ENCODE results near the gene HBA2. TPM values are rescaled to one million over a fixed set of nuclear protein-coding genes. Genes with fewer than 3 reads are reported as not detected.

The HBA2 gene
- total RNA-seq, 1 experiment from 2014 or later, result not detected

DNA sequence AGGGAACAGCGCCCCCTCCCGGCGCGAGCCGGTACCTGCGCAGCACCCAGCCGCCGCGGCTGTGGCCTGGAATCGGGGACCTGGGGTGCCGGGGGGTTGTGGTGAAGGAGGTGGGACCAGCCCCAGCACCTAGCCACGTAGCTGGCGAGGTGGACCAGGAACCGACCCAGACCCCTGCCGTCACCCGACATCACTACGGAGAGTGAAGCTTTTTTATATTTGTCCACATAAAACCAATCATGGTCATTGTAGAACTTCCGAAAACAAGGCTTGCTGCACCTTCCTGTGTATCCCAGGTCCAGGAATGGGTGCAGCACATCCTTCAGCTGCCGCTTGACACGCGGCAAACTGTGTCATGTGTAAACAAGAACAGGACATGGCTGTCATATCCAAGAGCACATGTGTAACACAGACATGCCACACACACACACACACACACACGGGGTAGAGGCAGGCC, 8.9 kb downstream of the HBA2 start:
- no peak overlapping the region for H3K4me2 ChIP-seq (ENCODE audit: insufficient read depth, insufficient read length, low read length)
- 0 out of 4 replicates have a peak, but pooled peaks cover 0 to 7% of the 10 kb centered on the region in 2 experiments for H3K4me1 Mint-ChIP-seq
- H3K79me2 ChIP-seq (ENCODE audit: insufficient read depth, low read length), result no peaks in the 10 kb centered on the region
- WGBS (ENCODE audit: extremely low coverage, insufficient read length, low lambda C conversion rate), result no CpG with 5 or more reads among the region's 22 CpGs
- H3K23me2 ChIP-seq (ENCODE audit: insufficient read length, low read depth, low read length, poor library complexity, severe bottlenecking), result peaks cover 5% of the 10 kb centered on the region
- H3K79me1 ChIP-seq (ENCODE audit: insufficient read depth, low read depth, low read length, poor library complexity, severe bottlenecking), result no peaks in the 10 kb centered on the region
- no peak overlapping the region for H2BK5ac ChIP-seq (ENCODE audit: insufficient read length, low read length)
- H4K5ac ChIP-seq (ENCODE audit: insufficient read length, low read depth, low read length), result no peak overlapping the region
- no peak for DNase-seq
- H4K8ac ChIP-seq (replicated peaks; ENCODE audit: insufficient read length, low read depth, low read length), result no peak overlapping the region
- H3K27ac ChIP-seq (ENCODE audit: insufficient read length, low read depth, low read length), result no peak overlapping the region
- no peak overlapping the region for H2AK5ac ChIP-seq (ENCODE audit: insufficient read length, low read length)
- TF ChIP-seq CTCF (conservative IDR thresholded peaks at IDR 0.05), result peak; percentile 99
- H3K4ac ChIP-seq (ENCODE audit: low read depth, low read length), result no peak overlapping the region
- H3K27ac Mint-ChIP-seq, result no peak overlapping the region
- H4K20me1 ChIP-seq (ENCODE audit: control insufficient read depth, insufficient read depth, insufficient read length), result no peaks in the 10 kb centered on the region
- H3K36me3 Mint-ChIP-seq (ENCODE audit: insufficient read depth in 1 of 3, low read depth in 3 of 3), result peaks cover 6 to 15% (median 11%) of the 10 kb centered on the region in 3 experiments; a peak in 6 of 7 replicates
- no peaks in the 10 kb centered on the region; a peak in 1 of 5 replicates for H3K9me3 Mint-ChIP-seq
- no peak overlapping the region for H3K14ac ChIP-seq (ENCODE audit: insufficient read depth, low read length)
- H3K23ac ChIP-seq (ENCODE audit: insufficient read length, low read depth, low read length), result no peak overlapping the region
- peaks cover 35% of the 10 kb centered on the region for H3K27me3 Mint-ChIP-seq (ENCODE audit: low read depth)
- no peaks in the 10 kb centered on the region for H3K9me3 ChIP-seq (ENCODE audit: control insufficient read depth, low read depth, low read length)
- no peak overlapping the region for H2BK120ac ChIP-seq (ENCODE audit: low read depth, low read length, poor library complexity, severe bottlenecking)
- H2BK20ac ChIP-seq (ENCODE audit: low read depth, low read length, poor library complexity, severe bottlenecking), result no peak overlapping the region
- H2BK15ac ChIP-seq (ENCODE audit: low read depth, low read length), result no peak overlapping the region
- H3K18ac ChIP-seq (ENCODE audit: insufficient read length, low read depth, low read length), result no peak overlapping the region
- peak overlapping the region in 1 of 2 experiments; percentile 42; a peak in 2 of 5 replicates for H3K4me3 Mint-ChIP-seq
- H3T11ph ChIP-seq (ENCODE audit: low read length), result no peak overlapping the region
- H2AFZ ChIP-seq (ENCODE audit: low read length), result no peak overlapping the region
- no peak overlapping the region for H2BK12ac ChIP-seq (ENCODE audit: insufficient read length, low read depth, low read length)
- no peaks in the 10 kb centered on the region for H3K4me1 ChIP-seq (ENCODE audit: insufficient read depth, low read length)
- H3K56ac ChIP-seq (ENCODE audit: insufficient read length, low read depth, low read length), result no peak overlapping the region
- H3K9ac ChIP-seq (ENCODE audit: extremely low read depth, insufficient read length, low read length), result no peak overlapping the region
- peaks cover 29% of the 10 kb centered on the region for H3K27me3 ChIP-seq (ENCODE audit: insufficient read depth, low read length)
- H4K91ac ChIP-seq (ENCODE audit: insufficient read length, low read depth, low read length), result no peak overlapping the region
